GM18507 (cell line): ENCODE measurements around the gene MAPK1.
"Not testable (repeated sequence)": the region's sequence is repeated elsewhere in the genome, so short reads cannot be mapped to it uniquely, and the experiment has no call there.

Experiments
- DNase-seq: peaks from one replicate; pipeline ENCODE4 v3.0.0; 2011; ENCODE audit warnings: low read depth; ENCODE audit not compliant: insufficient read length; ENCODE audit errors: extremely low spot score
- FAIRE-seq: peaks from 2 replicates; lab custom pipeline; 2011; peaks lifted over from hg19 to GRCh38; lab: Jason Lieb, UNC

The MAPK1 gene

GRCh38 chr22:21867528-21868266, at the start of gene MAPK1:
TSS of gene MAPK1 (minus strand) at chr22:21867645. CDS start at chr22:21867440, 205 bp downstream.
- peak; percentile 100 for FAIRE-seq
- DNase-seq: peak; percentile 80

DNA sequence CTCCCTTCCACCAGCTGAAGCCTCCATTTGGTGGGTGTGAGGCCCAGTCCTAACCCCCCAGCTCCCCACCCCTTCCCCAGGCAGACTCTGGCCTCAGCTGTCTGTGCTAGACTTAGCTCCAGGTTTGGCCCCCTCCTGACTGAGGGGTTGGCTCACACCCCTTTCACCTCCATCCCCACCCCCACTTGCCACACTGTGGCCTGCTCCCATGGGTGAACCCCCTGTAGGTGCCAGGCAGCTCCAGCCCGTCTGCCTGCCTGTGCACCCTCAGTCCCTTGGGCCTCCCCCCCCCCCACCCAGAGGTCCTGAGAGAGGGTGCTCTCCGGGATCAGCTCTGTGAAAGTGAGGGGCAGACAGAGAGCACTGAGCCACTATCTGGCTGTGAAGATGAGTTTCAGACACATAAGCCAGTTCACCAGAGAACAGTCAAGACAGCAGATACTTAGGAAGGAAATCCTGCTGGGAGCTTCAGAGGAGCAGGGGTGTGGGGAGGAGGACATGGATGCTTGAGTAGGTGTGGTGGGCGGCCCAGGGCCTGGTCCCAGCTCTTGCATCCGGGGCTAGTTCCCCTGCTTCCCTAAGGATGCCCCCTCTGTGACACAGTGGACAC, 49.0 kb upstream of the MAPK1 start:
- FAIRE-seq (no peak), DNase-seq (no peak)

DNA sequence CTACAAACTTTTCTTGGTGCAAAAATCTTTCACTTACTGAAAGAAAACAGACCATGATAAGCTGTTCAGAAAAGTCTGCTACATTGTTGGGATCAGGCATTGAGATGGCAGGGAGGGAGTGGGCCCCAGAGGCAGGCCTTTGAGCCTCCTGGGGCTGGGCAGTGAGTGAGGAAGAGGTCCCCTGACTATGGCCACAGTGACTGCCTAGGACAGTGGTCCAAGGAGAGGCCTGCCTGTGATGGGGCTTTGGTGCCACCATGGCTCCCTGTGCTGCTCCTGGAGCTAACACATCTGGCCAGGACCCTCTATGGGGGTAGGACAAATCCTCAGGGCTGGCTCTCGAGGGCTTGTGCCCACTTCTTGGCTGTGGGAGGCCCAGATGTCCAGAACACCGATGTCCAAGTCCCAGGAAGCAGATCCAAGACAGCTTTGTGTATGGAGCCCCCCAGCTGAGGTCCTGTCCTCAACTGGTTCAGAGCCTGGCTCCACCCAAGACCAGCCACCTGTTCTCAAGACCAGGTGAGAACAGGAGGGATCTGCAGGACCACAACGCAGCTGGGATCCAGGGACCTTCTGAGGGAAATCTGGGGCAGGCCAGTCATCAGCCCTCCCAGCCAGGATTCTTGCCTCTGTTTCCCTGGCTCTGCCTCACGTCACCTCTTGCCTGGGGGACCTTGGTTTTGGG, 48.3 kb upstream of the MAPK1 start:
- FAIRE-seq (no peak), DNase-seq (no peak)

DNA sequence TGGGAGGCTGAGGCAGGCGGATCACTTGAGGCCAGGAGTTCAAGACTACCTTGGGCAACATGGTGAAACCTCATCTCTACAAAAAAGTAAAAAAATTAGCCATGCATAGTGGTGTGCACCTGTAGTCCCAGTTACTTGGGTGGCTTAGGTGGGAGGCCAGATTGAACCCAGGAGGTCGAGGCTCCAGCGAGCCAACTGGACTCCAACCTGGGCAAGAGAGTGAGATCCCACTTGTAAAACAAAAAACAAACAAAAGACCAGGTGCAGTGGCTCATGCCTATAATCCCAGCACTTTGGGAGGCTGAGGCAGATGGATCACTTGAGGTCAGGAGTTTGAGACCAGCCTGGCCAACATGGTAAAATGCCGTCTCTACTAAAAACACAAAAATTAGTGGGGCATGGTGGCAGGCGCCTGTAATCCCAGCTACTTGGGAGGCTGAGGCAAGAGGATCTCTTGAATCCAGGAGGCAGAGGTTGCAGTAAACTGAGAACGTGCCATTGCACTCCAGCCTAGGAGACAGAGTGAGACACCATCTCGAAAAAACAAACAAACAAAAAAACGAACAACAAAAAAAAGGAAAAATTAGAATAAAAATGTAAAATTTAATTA, 46.7 kb upstream of the MAPK1 start:
- FAIRE-seq, DNase-seq: not testable (repeated sequence)

GRCh38 chr22:21910367-21910766, 42.9 kb upstream of the MAPK1 start:
- FAIRE-seq, DNase-seq: not testable (repeated sequence)

- no peak for DNase-seq
- FAIRE-seq: no peak
Measured at GRCh38 chr22:21909871-21910270, 42.4 kb upstream of the MAPK1 start.

DNA sequence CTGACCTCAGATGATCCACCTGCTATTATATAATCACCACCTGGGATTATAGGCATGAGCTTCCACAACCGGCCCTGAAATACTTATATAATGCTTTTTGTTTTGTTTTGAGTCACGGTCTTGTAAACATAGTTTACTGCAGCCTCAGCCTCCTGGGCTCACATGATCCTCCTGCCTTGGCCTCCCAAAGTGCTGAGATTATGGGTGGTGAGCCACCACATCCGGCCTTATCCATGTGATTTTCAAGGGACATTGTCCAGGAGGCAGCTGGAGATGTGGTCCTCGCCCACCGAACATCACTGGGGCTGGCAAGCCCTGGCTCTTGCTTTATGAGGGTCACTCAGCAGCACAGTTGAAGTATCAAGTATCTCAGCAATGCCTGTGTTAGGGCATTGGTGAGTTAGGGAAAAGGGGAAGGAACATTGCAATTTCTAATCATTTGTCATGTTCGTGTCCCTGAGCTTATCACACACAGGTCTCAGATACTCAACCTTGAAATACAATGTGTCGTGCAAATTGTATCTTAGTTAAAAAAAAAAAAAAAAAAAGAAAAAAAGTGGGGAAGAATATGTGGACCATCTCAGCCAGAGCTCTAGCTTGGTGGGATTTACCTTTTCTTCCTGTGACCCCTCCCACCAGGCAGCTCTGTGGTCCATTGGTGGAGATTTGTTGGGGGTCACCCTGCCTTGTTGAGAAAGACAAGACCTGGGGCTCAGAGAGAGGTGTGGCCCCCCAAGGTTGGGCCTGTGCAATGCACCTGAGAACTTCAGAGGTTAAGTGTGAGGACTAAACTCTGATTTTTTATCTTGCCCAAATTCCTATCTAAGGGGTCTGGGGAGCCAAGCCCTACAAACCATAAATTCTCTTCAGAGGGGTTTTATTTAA, 40.4 kb upstream of the MAPK1 start:
- no peak for FAIRE-seq
- DNase-seq: no peak

DNA sequence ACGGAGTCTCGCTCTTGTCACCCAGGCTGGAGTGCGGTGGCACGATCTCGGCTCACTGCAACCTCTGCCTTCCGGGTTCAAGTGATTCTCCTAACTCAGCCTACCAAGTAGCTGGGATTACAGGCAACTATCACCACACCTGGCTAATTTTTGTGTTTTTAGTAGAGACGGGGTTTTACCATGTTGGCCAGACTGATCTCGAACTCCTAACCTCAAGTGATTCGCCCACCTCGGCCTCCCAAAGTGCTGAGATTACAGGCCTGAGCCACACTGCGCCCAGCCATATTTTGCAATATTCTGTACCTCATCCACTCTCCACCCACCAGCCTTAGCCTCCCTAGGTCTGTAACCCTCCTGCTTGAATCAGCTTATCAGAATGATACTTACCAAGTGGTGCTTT, 37.8 kb upstream of the MAPK1 start:
- not testable (repeated sequence) for DNase-seq, FAIRE-seq

DNA sequence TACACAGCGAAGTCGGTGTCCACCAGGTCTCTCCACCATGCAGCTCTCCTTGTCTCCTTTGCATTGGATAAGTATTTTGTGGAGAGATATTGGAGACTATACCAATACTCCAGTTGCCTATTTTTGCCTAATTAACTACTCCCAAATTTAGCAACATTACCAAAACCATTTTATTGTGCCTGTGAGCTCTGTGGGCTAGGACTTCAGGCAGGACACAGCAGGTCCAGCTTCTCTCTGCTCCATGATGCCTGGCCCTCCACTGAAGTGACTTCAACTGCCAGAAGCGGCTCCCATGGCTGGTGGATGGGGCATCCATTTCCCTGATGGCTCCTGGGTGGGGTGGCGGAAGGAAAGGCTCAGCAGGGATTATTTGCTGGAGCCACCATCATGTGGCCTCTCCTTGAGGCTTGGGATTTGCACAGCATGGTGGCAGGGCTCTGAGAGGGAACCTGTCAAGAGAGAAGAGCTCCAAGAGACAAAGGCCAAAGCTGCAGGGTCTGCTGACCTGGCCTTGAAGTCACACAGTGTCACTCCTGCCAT, 36.9 kb upstream of the MAPK1 start:
- FAIRE-seq (no peak), DNase-seq (no peak)

DNA sequence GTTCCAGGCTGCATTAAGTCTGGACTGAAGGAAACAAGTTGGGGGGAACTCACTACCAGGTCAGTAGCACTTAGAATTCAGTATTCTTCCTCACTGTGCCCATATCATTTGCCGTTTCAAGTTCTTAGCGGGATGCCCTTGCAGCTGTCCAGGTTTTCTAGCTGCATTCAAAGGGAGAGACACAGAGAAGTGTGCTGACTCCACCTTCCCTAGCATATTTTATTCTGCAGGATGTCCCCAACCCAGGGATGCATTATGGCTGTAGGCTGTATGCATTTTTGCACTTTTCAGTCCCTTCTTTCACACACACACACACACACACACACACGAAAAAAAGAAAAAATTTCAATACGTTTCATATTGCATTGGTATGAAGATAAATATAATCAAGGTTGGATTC, 35.8 kb upstream of the MAPK1 start:
- DNase-seq (no peak), FAIRE-seq (no peak)

DNA sequence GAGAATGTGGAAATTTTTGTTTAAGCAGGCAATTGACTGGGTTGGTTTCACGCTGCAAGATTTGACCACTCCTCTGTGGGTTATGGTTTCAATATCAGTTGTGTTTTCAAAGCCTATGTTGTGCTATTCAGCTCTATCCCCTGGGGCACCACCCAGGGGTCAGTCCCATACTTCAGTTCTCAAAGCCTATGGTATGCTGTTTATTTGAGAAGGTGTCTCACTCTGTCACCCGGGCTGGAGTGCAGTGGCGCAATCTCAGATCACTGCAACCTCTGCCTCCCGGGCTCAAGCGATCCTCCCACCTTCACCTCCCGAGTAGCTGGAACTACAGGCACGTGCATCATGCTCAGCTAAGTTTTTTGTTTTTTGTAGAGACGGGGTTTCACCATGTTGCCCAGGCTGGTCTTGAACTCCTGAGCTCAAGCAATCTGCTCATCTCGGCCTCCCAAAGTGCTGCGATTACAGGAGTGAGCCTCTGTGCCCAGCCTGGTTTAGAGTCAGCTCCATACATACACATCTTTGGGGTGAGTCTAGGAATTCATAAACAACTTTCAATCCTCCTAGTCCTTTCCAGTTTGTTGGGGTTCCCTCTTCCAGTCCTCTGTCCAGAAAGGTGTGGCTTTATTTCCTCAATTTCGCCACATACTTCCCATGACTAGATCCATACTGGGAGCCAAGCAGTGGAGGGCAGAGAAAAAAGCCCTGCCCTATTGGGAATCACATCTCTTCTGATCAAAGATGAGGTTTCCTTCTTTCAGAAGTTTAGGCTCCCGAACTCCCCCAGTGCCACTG, 35.0 kb upstream of the MAPK1 start:
- DNase-seq: peak; percentile 25
- FAIRE-seq: peak; percentile 69

DNA sequence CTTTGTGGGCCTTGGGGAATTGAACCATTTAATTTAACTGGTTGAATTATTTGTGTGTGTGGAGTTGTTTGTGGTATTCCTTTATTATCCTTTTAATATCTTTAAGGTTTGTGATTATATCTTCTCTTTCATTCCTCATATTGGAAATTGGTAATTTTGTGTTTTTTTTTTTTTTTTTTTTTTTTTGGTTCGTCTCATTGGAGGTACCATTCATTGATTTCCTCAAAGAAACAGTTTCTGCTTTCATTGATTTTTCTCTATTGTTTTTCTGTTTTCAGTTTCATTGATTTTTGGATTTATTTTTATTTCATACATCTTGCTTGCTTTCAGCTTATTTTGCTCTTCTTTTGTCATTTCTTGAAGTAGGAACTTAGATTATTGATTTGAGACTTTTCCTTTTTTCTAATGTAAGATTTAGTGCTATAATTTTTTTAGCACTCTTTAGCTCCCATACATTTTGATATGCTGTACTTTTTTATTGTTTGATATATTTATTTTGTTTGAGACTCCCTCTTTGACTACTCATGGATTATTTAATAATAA, 31.0 kb upstream of the MAPK1 start:
- FAIRE-seq (no peak), DNase-seq (no peak)

- FAIRE-seq: no peak
- no peak for DNase-seq
Measured at GRCh38 chr22:21896951-21897513, 29.6 kb upstream of the MAPK1 start.

- DNase-seq, FAIRE-seq: not testable (repeated sequence)
Measured at GRCh38 chr22:21896275-21896674, 28.8 kb upstream of the MAPK1 start.

DNA sequence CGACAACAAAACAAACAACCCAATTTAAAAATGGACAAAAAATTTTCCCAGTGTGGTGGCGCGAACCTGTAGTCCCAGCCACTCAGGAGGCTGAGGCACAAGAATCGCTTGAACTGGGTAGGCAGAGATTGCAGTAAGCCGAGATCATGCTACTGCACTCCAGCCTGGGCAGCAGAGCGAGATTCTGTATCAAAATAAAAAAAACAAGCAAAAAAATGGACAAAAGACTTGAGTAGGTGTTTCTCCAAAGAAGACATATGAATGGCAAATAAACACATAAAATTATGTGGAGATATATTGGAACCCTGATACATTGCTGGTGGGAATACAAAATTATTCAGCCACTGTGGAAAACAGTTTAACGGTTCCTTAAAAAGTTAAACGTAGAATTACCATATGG, 27.4 kb upstream of the MAPK1 start:
- DNase-seq (no peak), FAIRE-seq (no peak)

- DNase-seq: no peak
- FAIRE-seq: no peak
Measured at GRCh38 chr22:21889251-21889990, 22.0 kb upstream of the MAPK1 start.

- FAIRE-seq (no peak), DNase-seq (no peak)
Measured at GRCh38 chr22:21887841-21888240, 20.4 kb upstream of the MAPK1 start.
